K562 (cell line): ENCODE data around the gene ZNF200. TPM values are rescaled to one million over a fixed set of nuclear protein-coding genes. Genes with fewer than 3 reads are reported as not detected.

Experiments used
- BHLHE40 ChIP-seq: IDR thresholded peaks from 2 replicates; pipeline ENCODE4 v1.6.1; 2011; ENCODE audit warnings: low read length, improper control_type of control experiment
- CHD2 ChIP-seq: IDR thresholded peaks from 2 replicates; pipeline ENCODE4 v1.6.1; 2011; ENCODE audit warnings: low read depth, low read length
- ETV5 ChIP-seq: sonication (generic); formaldehyde crosslinking; IDR thresholded peaks from 2 replicates; pipeline ENCODE4 v1.4.0; 2020; ENCODE audit warnings: low read depth, mild to moderate bottlenecking, missing genetic modification reagents
- JUND ChIP-seq, 2 experiments: IDR thresholded peaks; 2 replicates in 1 of 2; 3 replicates in 1 of 2; pipeline ENCODE4 v1.6.1; 2011; ENCODE audit warnings: borderline replicate concordance in 2 of 2, low read depth in 2 of 2, low read length in 2 of 2, improper control_type of control experiment in 1 of 2, missing biosample characterization in 1 of 2, missing genetic modification characterization in 1 of 2, missing genetic modification reagents in 1 of 2
- NR4A1 ChIP-seq, 2 experiments: fragments of 250-450 bp in 1 of 2; fragments of 450-650 bp in 1 of 2; sonication (Bioruptor Pico) in 1 of 2; IDR thresholded peaks; 2 replicates each; pipeline versions ENCODE4 v1.4.0 to v1.6.1; 2016 to 2020; ENCODE audit warnings: mild to moderate bottlenecking in 2 of 2, missing compliant biosample characterization in 1 of 2, missing genetic modification characterization in 1 of 2, moderate library complexity in 1 of 2
- RBFOX2 ChIP-seq: fragments of 200-400 bp; formaldehyde crosslinking; IDR thresholded peaks from 2 replicates; pipeline ENCODE4 v1.6.1; 2017; ENCODE audit warnings: low read depth, mild to moderate bottlenecking, low read length, moderate library complexity
- ZNF431 ChIP-seq: sonication (generic); formaldehyde crosslinking; IDR thresholded peaks from 2 replicates; pipeline ENCODE4 v1.8.0; 2022; ENCODE audit warnings: mild to moderate bottlenecking, missing genetic modification reagents
- polyA plus RNA-seq, 8 experiments: library from polyadenylated mRNA; depleted of rRNA in 4 of 8; stranded (reverse) in 5 of 8; unstranded in 3 of 8; fragments of >200 nt; fragmentation: Nextera tagmentation in 2 of 8; fragmentation: Illumina TruSeq in 1 of 8; extraction: Ambion mirVana in 2 of 8; extraction: Trizol in 1 of 8; gene quantifications; 2 replicates each; pipeline versions ENCODE4 v1.2.1 to v1.2.3, GENCODE V29; 2011 to 2014; ENCODE audit warnings: inconsistent platforms in 1 of 8, missing spikeins in 1 of 8
- total RNA-seq, 7 experiments: library from RNA; depleted of rRNA in 6 of 7; stranded (reverse); fragments of >200 nt in 6 of 7; fragmentation: Illumina TruSeq in 2 of 7; extraction: Trizol in 2 of 7; gene quantifications; 2 replicates each; pipeline versions ENCODE4 v1.2.1 to v1.2.3, GENCODE V29; 2011 to 2021; ENCODE audit warnings: low replicate concordance in 1 of 7
- TF ChIP-seq, protein P1 (sequence below), 2 experiments: fragments of 450-650 bp in 1 of 2; IDR thresholded peaks; 2 replicates each; pipeline ENCODE4 v1.6.1; 2011 to 2017; ENCODE audit warnings: low read depth in 2 of 2, antibody characterized with exemption in 1 of 2, borderline replicate concordance in 1 of 2, low read length in 1 of 2, mild to moderate bottlenecking in 1 of 2, mixed read lengths in 1 of 2; ENCODE audit not compliant: control insufficient read depth in 1 of 2
- TF ChIP-seq, protein P2 (sequence below), 3 experiments: IDR thresholded peaks in 2 of 3; conservative IDR thresholded peaks in 1 of 3; 2 replicates each; pipeline ENCODE4 v1.5.1; 2011 to 2012; ENCODE audit warnings: low read length in 3 of 3, mild to moderate bottlenecking in 3 of 3, control low read depth in 2 of 3, improper control_type of control experiment in 1 of 3, inconsistent platforms in 1 of 3, low read depth in 1 of 3, mixed read lengths in 1 of 3, moderate library complexity in 1 of 3; ENCODE audit not compliant: insufficient read depth in 2 of 3
- TF ChIP-seq, protein P3 (sequence below): fragments of 450-650 bp; IDR thresholded peaks from 2 replicates; pipeline ENCODE4 v1.6.1; 2018; ENCODE audit not compliant: partially characterized antibody
- TF ChIP-seq, protein P4 (sequence below): fragments of 250-450 bp; sonication (Bioruptor Pico); IDR thresholded peaks from 2 replicates; pipeline ENCODE4 v1.4.0; 2020

The ZNF200 gene
- total and polyA plus RNA-seq, 9 of the 15 experiments (the other 6 are each of a cell fraction or from before 2014, with no cell fraction given), result 4.8 to 14.5 (median 9.2) TPM

DNA sequence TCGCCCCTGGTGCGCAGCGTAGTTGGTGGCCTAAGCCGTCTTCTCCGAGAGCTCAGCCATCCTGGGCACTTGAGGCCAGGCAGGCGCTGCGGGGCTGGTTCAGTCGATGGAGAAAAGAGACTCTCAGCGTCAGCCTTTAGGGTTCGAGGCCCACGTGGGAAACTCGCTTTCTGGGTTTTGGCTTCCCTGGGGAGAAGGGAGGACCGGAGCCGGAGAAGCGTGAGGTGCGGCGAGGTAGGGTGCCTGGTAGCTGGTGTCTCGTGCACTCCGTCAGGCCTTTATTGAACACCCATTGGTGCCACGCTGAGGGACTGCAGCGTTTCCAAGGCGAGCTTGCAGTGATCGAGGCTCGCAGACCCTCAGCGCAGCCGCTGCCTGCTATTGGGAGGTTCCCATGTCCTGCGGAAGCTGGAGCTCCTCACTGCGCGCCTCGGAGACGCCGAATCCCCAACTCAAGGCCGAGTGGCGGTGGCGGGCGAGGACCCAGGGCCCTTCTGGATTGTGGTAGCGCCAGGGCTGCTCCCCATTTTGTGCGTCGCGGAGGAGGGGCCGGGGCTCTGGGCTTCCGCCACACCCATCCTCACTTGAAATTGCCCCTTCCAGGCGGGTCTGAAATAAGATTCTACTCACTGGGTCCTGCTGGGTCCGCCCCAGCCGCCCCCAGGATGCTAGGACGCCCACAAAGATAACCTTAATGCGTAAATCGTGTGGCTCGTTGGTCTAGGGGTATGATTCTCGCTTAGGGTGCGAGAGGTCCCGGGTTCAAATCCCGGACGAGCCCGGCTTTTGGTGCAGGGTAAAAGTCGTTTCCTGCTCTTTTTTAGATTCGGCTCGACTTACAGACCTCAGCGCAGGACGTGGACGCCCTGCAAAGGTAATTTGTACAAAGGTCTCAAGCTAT, 45.8 kb downstream of the ZNF200 start (continued):
- TF ChIP-seq CHD2 (peak; percentile 61), ZNF431 (CRISPR knock-in tag) (peak; percentile 50; the same call in 1 of the 2 replicates), JUND (IDR thresholded peaks at IDR 0.05; ENCODE audit: borderline replicate concordance, low read depth, low read length) (peak; percentile 6; the same call in 1 of the 2 replicates), JUND (tag; IDR thresholded peaks at IDR 0.05; ENCODE audit: borderline replicate concordance, low read depth, low read length) (no peak), BHLHE40 (0 out of 2 replicates have a peak, but pooled peaks have one; percentile 11), NR4A1 (CRISPR knock-in tag; IDR thresholded peaks at IDR 0.05) (no peak), NR4A1 (tag; IDR thresholded peaks at IDR 0.05) (no peak), ETV5 (CRISPR knock-in tag) (no peak; the same call in 1 of the 2 replicates), RBFOX2 (peak; percentile 73)
- TF ChIP-seq, protein P1, sequence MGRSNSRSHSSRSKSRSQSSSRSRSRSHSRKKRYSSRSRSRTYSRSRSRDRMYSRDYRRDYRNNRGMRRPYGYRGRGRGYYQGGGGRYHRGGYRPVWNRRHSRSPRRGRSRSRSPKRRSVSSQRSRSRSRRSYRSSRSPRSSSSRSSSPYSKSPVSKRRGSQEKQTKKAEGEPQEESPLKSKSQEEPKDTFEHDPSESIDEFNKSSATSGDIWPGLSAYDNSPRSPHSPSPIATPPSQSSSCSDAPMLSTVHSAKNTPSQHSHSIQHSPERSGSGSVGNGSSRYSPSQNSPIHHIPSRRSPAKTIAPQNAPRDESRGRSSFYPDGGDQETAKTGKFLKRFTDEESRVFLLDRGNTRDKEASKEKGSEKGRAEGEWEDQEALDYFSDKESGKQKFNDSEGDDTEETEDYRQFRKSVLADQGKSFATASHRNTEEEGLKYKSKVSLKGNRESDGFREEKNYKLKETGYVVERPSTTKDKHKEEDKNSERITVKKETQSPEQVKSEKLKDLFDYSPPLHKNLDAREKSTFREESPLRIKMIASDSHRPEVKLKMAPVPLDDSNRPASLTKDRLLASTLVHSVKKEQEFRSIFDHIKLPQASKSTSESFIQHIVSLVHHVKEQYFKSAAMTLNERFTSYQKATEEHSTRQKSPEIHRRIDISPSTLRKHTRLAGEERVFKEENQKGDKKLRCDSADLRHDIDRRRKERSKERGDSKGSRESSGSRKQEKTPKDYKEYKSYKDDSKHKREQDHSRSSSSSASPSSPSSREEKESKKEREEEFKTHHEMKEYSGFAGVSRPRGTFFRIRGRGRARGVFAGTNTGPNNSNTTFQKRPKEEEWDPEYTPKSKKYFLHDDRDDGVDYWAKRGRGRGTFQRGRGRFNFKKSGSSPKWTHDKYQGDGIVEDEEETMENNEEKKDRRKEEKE (IDR thresholded peaks at IDR 0.05; ENCODE audit: borderline replicate concordance in 1 of 2, control insufficient read depth in 1 of 2, low read depth in 2 of 2, low read length in 1 of 2), result no peak
- TF ChIP-seq, protein P2, sequence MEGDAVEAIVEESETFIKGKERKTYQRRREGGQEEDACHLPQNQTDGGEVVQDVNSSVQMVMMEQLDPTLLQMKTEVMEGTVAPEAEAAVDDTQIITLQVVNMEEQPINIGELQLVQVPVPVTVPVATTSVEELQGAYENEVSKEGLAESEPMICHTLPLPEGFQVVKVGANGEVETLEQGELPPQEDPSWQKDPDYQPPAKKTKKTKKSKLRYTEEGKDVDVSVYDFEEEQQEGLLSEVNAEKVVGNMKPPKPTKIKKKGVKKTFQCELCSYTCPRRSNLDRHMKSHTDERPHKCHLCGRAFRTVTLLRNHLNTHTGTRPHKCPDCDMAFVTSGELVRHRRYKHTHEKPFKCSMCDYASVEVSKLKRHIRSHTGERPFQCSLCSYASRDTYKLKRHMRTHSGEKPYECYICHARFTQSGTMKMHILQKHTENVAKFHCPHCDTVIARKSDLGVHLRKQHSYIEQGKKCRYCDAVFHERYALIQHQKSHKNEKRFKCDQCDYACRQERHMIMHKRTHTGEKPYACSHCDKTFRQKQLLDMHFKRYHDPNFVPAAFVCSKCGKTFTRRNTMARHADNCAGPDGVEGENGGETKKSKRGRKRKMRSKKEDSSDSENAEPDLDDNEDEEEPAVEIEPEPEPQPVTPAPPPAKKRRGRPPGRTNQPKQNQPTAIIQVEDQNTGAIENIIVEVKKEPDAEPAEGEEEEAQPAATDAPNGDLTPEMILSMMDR (IDR thresholded peaks at IDR 0.05 in 2 of 3, conservative IDR thresholded peaks at IDR 0.05 in 1 of 3; ENCODE audit: insufficient read depth in 2 of 3, low read depth in 1 of 3, low read length in 3 of 3), result no peak
- TF ChIP-seq, protein P3, sequence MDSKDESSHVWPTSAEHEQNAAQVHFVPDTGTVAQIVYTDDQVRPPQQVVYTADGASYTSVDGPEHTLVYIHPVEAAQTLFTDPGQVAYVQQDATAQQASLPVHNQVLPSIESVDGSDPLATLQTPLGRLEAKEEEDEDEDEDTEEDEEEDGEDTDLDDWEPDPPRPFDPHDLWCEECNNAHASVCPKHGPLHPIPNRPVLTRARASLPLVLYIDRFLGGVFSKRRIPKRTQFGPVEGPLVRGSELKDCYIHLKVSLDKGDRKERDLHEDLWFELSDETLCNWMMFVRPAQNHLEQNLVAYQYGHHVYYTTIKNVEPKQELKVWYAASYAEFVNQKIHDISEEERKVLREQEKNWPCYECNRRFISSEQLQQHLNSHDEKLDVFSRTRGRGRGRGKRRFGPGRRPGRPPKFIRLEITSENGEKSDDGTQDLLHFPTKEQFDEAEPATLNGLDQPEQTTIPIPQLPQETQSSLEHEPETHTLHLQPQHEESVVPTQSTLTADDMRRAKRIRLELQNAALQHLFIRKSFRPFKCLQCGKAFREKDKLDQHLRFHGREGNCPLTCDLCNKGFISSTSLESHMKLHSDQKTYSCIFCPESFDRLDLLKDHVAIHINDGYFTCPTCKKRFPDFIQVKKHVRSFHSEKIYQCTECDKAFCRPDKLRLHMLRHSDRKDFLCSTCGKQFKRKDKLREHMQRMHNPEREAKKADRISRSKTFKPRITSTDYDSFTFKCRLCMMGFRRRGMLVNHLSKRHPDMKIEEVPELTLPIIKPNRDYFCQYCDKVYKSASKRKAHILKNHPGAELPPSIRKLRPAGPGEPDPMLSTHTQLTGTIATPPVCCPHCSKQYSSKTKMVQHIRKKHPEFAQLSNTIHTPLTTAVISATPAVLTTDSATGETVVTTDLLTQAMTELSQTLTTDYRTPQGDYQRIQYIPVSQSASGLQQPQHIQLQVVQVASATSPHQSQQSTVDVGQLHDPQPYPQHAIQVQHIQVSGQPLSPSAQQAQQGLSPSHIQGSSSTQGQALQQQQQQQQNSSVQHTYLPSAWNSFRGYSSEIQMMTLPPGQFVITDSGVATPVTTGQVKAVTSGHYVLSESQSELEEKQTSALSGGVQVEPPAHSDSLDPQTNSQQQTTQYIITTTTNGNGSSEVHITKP, result peak; percentile 23
- TF ChIP-seq, protein P4, sequence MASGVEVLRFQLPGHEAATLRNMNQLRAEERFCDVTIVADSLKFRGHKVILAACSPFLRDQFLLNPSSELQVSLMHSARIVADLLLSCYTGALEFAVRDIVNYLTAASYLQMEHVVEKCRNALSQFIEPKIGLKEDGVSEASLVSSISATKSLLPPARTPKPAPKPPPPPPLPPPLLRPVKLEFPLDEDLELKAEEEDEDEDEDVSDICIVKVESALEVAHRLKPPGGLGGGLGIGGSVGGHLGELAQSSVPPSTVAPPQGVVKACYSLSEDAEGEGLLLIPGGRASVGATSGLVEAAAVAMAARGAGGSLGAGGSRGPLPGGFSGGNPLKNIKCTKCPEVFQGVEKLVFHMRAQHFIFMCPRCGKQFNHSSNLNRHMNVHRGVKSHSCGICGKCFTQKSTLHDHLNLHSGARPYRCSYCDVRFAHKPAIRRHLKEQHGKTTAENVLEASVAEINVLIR (CRISPR knock-in tag), result no peak
